PC-3 (cell line): ENCODE results near the gene SPHK1. TPM values are rescaled to one million over a fixed set of nuclear protein-coding genes. Genes with fewer than 3 reads are reported as not detected.

Experiments used
- ATAC-seq: fragments of 200-7000 bp; cut with Tn5 transposase; 2 replicates; pipeline ENCODE4 v1.9.1; 2020; ENCODE audit warnings: mild to moderate bottlenecking, moderate library complexity
- BruUV-seq: library from RNA; stranded (reverse); fragments of 400-500 nt; replicated peaks from 2 replicates; lab custom pipeline; 2021; lab: Mats Ljungman, UMichigan
- CTCF ChIA-PET: fragments of 300-600 bp; sonication (Branson Sonifier 250); formaldehyde crosslinking; loops from one replicate; lab custom pipeline; 2022; ENCODE audit warnings: antibody characterized with exemption; lab: Charles Lee
- POLR2A ChIA-PET: fragments of 300-600 bp; sonication (Branson Sonifier 250); formaldehyde crosslinking; loops from one replicate; lab custom pipeline; 2022; ENCODE audit warnings: antibody characterized with exemption; ENCODE audit not compliant: unreplicated experiment; lab: Charles Lee
- DNase-seq: peaks from one replicate; pipeline ENCODE4 v3.0.0-alpha.2; 2015
- H2AFZ ChIP-seq: fragments of 300-600 bp; sonication (generic); 2 replicates; pipeline ENCODE4 v1.6.0; 2016; ENCODE audit warnings: antibody characterized with exemption, low read length
- H3F3A ChIP-seq: fragments of 300-600 bp; sonication (generic); one replicate; pipeline ENCODE4 v1.6.0; 2017; ENCODE audit warnings: antibody characterized with exemption, low read length, control low read depth, mild to moderate bottlenecking; ENCODE audit not compliant: unreplicated experiment
- H3K27ac ChIP-seq: fragments of 300-600 bp; sonication (generic); 2 replicates; pipeline ENCODE4 v1.5.1; 2016; ENCODE audit warnings: mild to moderate bottlenecking, low read length
- H3K27me3 ChIP-seq: fragments of 300-600 bp; sonication (generic); 2 replicates; pipeline ENCODE4 v1.6.1; 2016; ENCODE audit warnings: low read length, mixed read lengths
- H3K36me3 ChIP-seq: fragments of 300-600 bp; sonication (generic); 2 replicates; pipeline ENCODE4 v1.6.1; 2016; ENCODE audit warnings: low read depth, mixed run types, low read length, mixed read lengths
- H3K4me1 ChIP-seq: fragments of 300-600 bp; sonication (generic); 2 replicates; pipeline ENCODE4 v1.5.1; 2016; ENCODE audit warnings: low read length; ENCODE audit not compliant: insufficient read depth
- H3K4me2 ChIP-seq: fragments of 300-600 bp; sonication (generic); 2 replicates; pipeline ENCODE4 v1.6.0; 2016; ENCODE audit warnings: low read length
- H3K4me3 ChIP-seq: fragments of 300-600 bp; sonication (generic); 2 replicates; pipeline ENCODE4 v1.5.1; 2016; ENCODE audit warnings: mild to moderate bottlenecking, low read length, mixed read lengths
- H3K79me2 ChIP-seq: fragments of 300-600 bp; sonication (generic); 2 replicates; pipeline ENCODE4 v1.6.1; 2017; ENCODE audit warnings: low read length, mixed read lengths
- H3K9ac ChIP-seq: fragments of 300-600 bp; sonication (generic); 2 replicates; pipeline ENCODE4 v1.6.0; 2016; ENCODE audit warnings: mild to moderate bottlenecking, low read length
- H3K9me2 ChIP-seq: fragments of 300-600 bp; sonication (generic); replicated peaks from 2 replicates; pipeline ENCODE4 v1.6.1; 2016; ENCODE audit warnings: mixed run types, low read length, mixed read lengths
- H3K9me3 ChIP-seq: fragments of 300-600 bp; sonication (generic); 2 replicates; pipeline ENCODE4 v1.6.1; 2016; ENCODE audit warnings: low read length, mixed read lengths
- H4K20me1 ChIP-seq: fragments of 300-600 bp; sonication (generic); 2 replicates; pipeline ENCODE4 v1.6.1; 2016; ENCODE audit warnings: low read length, mixed read lengths
- EZH2 ChIP-seq: fragments of 300-600 bp; sonication (generic); IDR thresholded peaks from one replicate; pipeline ENCODE4 v1.6.1; 2017; ENCODE audit warnings: antibody characterized with exemption, mild to moderate bottlenecking, low read length; ENCODE audit not compliant: unreplicated experiment
- EZH2phosphoT487 ChIP-seq: fragments of 300-600 bp; sonication (generic); IDR thresholded peaks from 2 replicates; pipeline ENCODE4 v1.6.1; 2018; ENCODE audit warnings: mild to moderate bottlenecking, antibody characterized with exemption, low read length, borderline replicate concordance
- intact Hi-C: fragments of 100-400 bp; cut with micrococcal nuclease; formaldehyde crosslinking; loops from 2 replicates; pipeline ENCODE4 v1.9.0; 2023
- total RNA-seq: library from RNA; depleted of rRNA; stranded (reverse); fragments of >200 nt; gene quantifications from 2 replicates; pipeline ENCODE4 v1.2.3, GENCODE V29; 2014
- TF ChIP-seq, protein P1 (sequence below): fragments of 300-600 bp; sonication (generic); conservative IDR thresholded peaks from 2 replicates; pipeline ENCODE4 v1.5.1; 2017; ENCODE audit warnings: antibody characterized with exemption, low read depth, mild to moderate bottlenecking, low read length

SPHK1 gene
- total RNA-seq, 1 experiment from 2014 or later: 54.2 TPM

DNA sequence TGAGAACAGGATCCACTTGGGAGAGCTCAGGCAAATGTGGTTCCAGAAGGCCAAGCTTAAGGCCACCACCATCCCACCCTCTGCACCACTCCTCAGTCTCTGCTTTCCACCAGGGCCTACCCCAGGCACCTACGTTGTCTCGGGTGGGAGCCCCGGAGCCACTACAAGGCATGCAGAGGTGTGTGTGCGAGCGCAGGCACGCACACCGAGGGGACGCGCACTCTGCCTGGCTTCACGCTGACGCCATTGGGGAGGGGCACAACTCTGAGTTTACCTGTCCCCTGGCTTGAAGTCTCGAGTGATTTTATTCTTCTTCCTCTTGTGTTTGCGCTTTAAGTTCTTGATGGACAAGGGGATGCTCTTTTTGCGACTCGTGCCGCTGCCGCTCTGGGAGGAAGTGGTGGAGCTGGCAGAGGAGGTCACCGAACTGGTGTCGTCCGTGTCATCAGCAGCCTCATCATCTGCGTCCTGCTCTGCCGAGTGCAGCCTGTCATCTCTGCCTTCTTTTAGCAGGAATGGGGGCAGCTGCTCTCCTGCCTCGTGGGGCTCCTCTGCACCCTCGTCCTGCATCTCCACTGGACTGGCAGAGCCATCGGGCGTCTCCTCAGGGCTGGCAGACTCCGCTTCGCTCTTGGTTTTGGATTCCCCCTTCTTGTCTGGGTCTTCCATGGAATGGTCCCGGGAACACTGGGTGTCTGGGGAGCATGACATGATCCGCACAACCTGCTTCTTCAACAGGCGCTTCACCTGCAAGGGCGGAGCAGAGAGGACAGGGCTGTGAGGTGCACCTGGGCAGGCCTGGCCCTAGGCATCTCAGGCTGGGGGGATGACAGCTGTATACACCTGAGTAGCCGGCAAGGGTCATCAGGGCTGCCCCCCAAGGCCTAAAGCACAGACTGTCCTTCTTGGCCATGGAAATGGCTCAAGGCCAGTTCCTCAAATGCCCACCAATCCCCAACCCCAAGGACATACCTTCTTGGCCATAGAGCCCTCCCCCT is 15.1 kb downstream of the SPHK1 start:
- Histone ChIP-seq H4K20me1 (peaks cover 3% of the 10 kb centered on the region; the same call in 1 of the 2 replicates), H3K9me3 (no peaks in the 10 kb centered on the region), H3K36me3 (peaks cover 81% of the 10 kb centered on the region), H3K4me2 (no peak overlapping the region), H2AFZ (no peak overlapping the region), H3K79me2 (no peaks in the 10 kb centered on the region), H3K27me3 (no peaks in the 10 kb centered on the region), H3K27ac (peak overlapping the region; percentile 42; the same call in 1 of the 2 replicates), H3F3A (peaks cover 23% of the 10 kb centered on the region), H3K4me3 (no peak overlapping the region), H3K9me2 (no peaks in the 10 kb centered on the region), H3K4me1 (peaks cover 33% of the 10 kb centered on the region), H3K9ac (no peak overlapping the region)
- ATAC-seq (no peak), DNase-seq (no peak)
- ChIA-PET POLR2A (interaction anchor here (0.5 kb wide), 1 partner anchor 54 kb away, joined by 3 read pairs; the partner anchor contains the start of gene UBE2O), CTCF (interaction anchor here (0.6 to 2.7 kb wide), 5 partner anchors 14 to 96 kb away, joined by 7 to 78 read pairs (median 16); no protein-coding TSS in a partner anchor)
- intact Hi-C loops: no loop called here
- BruUV-seq: TSS peak; percentile 19
- TF ChIP-seq EZH2 (no peak), EZH2phosphoT487 (no peak)
- TF ChIP-seq, protein P1, sequence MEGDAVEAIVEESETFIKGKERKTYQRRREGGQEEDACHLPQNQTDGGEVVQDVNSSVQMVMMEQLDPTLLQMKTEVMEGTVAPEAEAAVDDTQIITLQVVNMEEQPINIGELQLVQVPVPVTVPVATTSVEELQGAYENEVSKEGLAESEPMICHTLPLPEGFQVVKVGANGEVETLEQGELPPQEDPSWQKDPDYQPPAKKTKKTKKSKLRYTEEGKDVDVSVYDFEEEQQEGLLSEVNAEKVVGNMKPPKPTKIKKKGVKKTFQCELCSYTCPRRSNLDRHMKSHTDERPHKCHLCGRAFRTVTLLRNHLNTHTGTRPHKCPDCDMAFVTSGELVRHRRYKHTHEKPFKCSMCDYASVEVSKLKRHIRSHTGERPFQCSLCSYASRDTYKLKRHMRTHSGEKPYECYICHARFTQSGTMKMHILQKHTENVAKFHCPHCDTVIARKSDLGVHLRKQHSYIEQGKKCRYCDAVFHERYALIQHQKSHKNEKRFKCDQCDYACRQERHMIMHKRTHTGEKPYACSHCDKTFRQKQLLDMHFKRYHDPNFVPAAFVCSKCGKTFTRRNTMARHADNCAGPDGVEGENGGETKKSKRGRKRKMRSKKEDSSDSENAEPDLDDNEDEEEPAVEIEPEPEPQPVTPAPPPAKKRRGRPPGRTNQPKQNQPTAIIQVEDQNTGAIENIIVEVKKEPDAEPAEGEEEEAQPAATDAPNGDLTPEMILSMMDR: no peak

DNA sequence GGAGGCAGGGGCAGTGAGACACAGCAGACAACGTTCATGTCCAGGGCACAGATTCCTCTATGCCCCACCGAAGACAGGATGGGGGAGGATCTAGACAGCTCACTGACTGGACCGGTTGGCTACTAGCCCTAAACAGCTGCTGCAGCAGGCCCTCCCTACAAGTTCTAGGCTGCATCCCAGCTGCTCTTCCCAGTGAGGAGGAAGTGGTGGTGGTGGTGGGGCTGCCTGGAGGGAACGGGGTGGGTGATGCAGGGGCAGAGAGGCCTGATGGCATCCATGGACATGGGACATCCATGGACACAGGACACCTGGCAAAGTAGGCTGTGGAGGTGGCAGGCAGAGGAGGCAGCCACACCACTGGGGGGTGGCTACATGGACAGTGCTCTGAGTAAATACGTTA is 18.3 kb downstream of the SPHK1 start:
- intact Hi-C loops: no loop called here

More for the DNA sequence above, 18.3 kb downstream of the SPHK1 start:
- Histone ChIP-seq H3K27ac (no peak overlapping the region), H2AFZ (no peak overlapping the region), H3K36me3 (peaks cover 64% of the 10 kb centered on the region), H3K27me3 (no peaks in the 10 kb centered on the region), H3K79me2 (peaks cover 17% of the 10 kb centered on the region), H3F3A (peaks cover 10% of the 10 kb centered on the region), H3K9me2 (no peaks in the 10 kb centered on the region), H4K20me1 (peaks cover 10% of the 10 kb centered on the region), H3K9me3 (no peaks in the 10 kb centered on the region), H3K4me1 (peaks cover 13% of the 10 kb centered on the region), H3K4me2 (no peak overlapping the region), H3K4me3 (no peak overlapping the region), H3K9ac (no peak overlapping the region)
- ChIA-PET CTCF (no interaction called here), POLR2A (no interaction called here)
- no peak for ATAC-seq
- TF ChIP-seq EZH2 (no peak), EZH2phosphoT487 (no peak)
- TF ChIP-seq, protein P1: no peak
- no TSS peak for BruUV-seq
- no peak for DNase-seq
